GM18951 (cell line): ENCODE measurements around the gene GPR183.

Source experiments
- POLR2A ChIP-seq: IDR thresholded peaks from 4 replicates; pipeline ENCODE4 v1.6.1; 2011; ENCODE audit warnings: mild to moderate bottlenecking; ENCODE audit not compliant: insufficient read length, insufficient read depth; ENCODE audit errors: extremely low read depth
- in situ Hi-C: fragments of 300-500 bp; cut with MboI; formaldehyde crosslinking; loops from one replicate; pipeline ENCODE4 v1.12.0; 2022; ENCODE audit warnings: low sequenced_read_pairs, mixed read lengths, inconsistent platforms; ENCODE audit not compliant: unreplicated experiment

The GPR183 gene

DNA sequence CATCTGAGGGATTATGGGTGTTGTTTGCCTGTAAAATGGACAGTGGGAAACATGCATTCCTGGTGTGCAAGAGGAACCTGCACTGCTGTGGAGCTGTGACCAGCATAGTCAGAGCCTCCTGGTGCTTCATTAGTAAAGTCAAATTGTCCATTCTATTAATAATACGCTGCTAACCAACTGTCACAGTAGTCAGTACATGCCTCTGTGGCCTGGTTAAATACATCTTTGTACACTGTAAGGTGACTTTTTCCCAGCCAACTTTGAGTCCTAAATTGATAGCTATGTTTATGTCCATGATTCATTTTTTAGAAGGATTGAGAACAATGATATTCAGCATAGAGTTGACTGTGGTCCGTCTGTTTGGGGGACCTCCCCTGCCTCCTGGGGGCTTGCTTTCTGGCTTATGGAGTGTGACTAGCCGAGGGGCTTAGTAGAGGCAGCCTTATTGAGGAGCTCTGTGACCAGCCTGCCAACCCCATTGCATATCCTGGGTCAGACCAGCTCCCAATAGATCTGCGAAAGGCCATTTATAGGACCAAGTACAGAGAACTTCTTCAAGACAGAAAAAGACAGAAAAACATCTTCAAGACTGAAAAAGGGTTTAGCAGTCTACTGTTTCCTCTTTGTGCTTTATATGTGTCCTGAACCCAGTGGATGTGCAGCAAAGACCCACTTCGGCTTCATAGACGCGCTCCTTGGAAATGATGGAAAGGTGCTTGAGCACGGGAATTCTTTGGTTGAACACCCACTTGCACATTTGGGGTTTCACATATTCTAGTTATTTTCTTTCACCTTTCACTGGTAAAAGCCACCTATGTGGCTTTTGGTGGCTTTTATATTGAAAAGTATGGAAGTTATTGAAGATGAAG, 4.3 kb downstream of the GPR183 start:
- TF ChIP-seq POLR2A: no peak
- in situ Hi-C loops: no loop called here

DNA sequence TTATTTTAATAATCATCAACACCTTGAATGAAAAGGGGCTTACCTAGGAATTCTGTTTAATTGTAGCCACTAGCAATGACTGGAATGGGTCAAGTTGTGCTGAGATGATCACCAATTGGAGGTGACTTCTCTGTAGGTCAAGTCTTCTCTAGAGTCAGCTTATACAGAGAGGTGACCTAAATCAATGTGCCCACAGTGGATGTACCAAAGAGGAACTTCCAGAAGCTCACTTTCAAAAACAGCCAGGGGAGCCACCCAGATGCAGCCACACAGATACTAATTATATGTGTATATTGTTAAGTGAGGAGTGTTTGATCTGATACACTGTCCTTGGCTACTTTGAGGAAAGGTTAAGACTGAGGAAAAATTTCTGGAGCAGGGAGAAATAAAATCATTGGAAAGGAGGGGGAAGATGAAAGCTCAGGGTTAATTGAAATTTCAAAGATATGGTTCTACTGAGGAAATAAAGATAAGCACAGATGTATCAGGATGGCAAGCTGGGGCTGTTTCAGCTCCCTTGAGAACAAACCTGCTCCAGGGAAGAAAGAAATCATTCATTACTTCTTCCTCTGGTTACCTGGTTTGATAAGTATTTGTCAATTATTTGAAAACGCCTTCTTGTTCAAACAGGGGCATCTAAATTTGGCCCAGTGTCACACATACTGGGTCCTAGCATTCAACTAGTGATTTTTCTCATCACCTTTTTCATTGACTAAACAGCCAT, 5.1 kb downstream of the GPR183 start:
- TF ChIP-seq POLR2A: no peak
- in situ Hi-C loops: no loop called here

DNA sequence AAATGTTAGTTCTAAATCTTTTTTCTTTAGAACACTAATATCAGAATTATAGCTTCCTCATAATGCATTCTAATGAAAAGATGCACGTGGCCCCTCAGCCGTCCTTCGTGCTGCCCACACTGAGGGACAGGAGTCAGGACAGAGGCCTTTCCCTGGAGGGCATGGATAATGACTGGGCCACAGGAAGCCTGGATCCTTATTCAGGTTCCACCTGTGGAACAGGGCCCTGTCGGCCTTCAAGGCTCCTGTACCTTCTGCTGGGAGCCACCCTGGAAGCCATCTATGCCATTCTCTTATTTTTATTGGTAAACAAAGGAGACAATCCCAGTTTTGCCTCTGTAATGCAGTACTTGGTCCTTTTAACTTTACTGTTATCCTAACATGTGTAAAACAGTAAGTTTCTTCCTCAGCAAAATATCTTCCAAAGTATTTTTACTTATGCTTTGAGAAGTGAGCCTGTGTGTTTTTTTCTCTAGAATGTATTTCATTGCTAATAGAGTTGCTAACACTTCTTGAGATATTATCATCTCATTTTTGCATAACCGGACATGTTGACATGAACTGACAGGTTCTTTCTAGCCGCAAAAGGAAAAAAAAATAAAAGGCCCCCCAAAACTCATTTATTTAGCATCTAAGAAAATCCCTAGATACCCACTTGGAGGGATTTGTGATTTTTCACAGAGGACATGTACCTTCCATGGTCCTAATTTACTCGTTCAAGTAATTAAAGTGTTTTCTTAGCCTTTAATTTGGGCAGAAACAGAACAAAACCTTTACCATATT, 6.0 kb downstream of the GPR183 start:
- no peak for TF ChIP-seq POLR2A
- in situ Hi-C loops: no loop called here

DNA sequence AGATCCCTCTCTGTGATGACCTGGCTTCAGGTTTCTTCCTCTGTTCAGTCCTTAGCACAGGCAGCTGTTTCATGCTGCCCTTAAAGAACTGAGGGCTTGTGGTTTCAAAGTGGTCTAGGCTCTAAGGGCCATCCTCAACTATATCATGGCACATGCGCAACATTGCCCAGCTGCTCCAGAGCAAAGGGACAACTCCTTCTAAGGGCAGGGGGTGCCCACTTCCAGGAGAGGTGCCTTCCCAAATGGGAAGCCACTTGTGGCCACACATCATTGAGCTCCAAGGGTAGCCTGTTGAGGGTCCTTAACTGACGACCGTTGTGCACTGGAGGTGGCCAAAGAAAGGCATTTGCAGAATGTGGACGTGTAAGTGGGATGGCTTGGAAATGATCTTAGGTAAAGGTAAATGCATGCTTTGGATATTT, 7.3 kb downstream of the GPR183 start:
- no peak for TF ChIP-seq POLR2A
- in situ Hi-C loops: no loop called here

DNA sequence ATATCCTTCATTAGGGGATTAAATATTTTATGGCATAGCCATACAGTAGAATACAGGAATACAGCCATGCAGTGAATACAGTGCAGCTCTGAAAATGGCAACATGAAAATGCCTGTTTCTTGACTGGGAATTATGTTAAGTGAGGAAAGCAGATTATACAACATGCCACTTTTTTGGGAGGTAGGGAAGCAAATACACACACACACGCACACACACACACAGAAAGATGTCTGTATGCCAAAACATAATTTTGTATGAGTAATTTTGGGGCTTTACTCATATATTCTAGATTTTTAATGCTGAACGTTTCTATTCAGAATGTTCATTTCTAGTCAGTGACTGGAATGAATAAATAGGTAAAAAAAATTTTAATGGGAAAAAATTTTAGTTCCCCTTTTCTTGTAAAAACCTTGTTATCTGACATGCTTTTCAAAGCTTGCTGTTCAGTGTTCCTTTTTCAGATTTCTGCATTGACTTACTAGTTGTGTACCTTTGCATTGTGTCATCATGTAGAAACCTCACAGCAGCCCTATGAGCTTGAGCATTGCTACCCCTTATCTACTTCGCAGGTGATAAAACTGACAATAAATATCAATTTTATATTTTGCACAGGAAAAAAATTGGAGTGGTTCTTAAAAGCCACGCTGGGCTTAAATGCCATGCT, 7.8 kb downstream of the GPR183 start:
- TF ChIP-seq POLR2A: no peak
- in situ Hi-C loops: no loop called here

DNA sequence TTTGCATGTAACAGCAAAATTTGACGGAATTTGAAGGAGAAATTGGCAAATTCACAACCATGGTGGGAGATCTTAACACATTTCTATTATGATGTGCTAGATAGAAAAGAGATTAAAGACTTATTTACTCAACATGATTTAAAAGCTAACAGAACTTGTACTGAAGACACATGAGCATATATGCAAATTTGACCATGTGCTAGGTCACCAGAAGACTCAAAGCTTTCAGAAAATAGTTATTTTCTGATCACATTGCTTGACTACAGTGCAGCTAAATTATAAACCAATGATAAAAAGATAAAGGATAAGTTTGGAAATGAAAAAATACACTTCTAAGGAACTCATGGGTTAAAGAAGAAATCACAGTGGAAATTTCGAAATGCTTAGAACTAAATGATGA, 9.1 kb downstream of the GPR183 start:
- no peak for TF ChIP-seq POLR2A
- in situ Hi-C loops: no loop called here

DNA sequence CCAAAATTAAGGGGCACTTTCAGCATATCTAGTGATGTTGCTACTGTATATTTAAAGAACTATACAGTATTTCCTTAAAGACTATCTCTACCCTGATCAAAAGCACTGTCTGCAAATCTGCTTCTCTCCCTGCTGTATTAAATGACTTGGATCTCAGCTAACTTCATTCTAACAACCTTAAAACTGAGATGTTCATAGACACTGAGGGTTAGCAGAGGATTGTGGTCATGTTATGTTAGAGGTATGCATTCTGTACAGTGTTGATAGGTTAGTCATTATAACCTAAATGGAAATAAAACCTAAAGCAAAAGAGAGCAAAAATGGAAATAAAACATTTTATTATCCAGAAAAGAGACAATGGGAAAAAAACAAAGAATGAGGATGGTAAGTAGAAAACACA, 9.9 kb downstream of the GPR183 start:
- in situ Hi-C loops: no loop called here
- TF ChIP-seq POLR2A: no peak

DNA sequence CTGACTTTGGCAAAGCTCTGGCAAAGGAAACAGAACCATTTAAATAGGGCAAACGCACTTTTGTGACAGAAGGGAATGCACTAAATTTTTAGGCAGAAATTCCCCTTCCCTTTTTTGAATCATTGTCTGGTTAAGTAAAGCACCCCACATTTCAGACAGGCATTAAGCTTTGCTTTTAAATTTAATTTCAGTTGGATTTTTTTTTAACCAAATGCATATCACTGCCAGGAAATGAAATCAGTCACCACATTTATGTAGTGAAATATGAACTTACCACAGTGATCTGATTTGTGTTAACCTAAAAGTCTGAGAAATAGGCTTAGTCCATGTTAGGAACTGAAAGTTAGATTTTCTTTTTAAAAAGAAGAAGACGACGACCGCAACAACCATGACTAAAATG, 10.8 kb downstream of the GPR183 start:
- TF ChIP-seq POLR2A: no peak
- in situ Hi-C loops: no loop called here

DNA sequence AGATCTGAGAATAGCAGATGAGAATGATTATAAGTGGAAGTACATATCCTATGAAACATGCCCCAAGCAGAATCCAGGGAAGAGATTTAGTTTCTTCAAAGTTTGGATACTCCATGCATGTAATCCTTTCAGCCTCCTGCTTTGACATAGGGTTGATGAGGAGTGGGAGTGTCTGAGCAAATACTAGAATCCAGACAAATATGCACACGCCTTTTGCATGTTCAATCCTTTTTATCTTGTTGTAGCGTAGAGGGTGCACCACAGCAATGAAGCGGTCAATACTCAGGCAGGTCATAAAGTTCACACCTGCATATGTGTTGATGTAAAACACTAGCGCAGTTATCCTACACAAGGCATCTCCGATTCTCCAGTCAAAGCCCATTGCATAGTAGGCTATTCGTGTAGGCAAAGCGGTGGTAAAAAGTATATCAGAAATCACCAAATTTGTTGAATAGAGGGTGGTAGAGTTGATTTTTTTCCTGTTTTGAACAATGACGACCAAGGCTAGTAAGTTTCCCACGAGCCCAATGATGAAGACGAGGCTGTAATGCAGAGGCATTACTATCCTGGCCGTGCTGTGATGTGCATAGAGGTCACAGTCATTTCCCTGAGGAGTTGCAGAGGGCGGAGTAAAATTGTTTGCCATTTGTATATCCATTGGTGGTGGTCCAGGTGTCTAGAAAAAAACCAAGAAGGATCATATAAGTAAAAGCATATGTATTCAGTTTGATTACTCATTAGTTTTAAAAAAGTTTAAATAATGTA, 11.5 kb downstream of the GPR183 start:
- no peak for TF ChIP-seq POLR2A
- in situ Hi-C loops: no loop called here

DNA sequence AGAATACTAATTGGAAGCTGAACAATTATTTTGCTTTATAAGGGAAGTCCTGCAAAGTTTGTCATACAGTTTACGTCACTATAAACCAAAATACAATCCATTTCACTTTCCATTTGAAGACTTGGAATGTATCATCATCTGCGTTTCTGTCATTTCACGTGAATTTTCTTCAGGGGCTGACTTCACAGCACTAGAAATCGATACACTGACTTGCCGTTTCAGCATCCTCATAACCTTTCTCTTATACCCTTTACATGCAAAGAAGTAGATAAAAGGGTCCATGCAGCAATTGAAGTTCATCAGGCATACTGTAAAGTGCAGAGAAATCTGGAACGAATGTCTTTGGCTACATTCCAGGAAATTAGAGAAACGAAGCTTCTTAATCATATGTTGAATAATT, 12.2 kb downstream of the GPR183 start:
- TF ChIP-seq POLR2A: no peak
- in situ Hi-C loops: no loop called here

DNA sequence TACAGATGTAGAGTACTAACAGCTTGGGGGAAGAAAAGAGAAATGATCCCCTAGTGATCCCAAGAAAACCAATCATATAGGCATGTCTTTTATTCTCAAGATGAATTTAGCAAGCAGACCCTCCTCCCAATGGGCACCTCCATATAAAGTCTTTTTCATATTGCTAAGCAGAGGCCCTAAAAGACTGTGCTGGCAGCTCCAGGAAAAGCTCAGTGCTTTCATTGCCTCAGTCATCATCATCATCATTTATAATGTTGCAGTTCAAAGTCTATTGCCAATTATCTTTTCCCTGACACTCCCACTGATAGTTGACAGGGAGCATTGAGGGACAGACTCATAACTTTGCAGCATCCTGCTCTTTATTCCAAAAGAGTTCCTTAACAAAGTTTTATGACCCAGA, 13.0 kb downstream of the GPR183 start:
- in situ Hi-C loops: no loop called here
- no peak for TF ChIP-seq POLR2A

DNA sequence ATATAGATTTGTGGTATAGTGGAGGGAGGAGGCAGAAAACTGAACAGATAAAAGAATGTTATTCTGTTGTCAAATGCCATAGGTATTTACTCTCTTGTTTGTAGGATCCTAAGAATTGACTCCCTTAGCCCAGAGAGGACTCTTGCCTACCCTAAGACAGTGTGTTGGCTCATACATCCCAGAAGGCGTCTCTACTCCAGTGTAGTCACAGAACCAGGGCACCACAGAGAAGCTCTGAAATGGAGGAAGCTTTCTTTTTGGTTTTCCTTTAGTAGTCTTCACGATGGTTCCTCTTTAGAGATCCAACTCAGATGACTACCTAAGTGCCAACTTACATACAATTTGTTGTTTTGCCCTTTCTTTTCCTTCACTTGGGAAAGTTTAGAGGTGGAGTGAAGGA, 14.0 kb downstream of the GPR183 start:
- no peak for TF ChIP-seq POLR2A
- in situ Hi-C loops: no loop called here

DNA sequence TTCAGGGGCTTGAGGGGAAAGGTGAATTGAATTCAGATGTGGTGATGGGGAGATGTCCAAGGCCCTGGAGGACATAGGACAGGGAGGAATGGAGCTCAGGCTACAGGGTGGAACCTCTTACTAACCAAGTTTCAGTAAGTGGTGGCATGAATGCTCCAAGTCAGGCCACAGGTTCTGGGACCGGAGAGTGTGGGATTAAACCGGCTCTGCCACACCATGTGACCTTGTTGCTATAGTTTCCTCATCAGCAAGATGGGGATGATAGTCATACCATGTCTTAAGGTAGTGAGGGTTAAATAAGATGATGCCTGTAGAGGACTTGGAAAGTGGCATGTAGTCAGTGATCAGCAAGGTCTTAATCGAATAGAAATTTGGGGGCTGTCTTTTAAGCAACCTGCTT, 16.3 kb downstream of the GPR183 start:
- no peak for TF ChIP-seq POLR2A
- in situ Hi-C loops: no loop called here
